HepG2 (cell line): Measurements from ENCODE around the gene ATP11A.

Source experiments
- ATF3 ChIP-seq: sonication (generic); formaldehyde crosslinking; IDR thresholded peaks from 2 replicates; pipeline ENCODE4 v1.4.0; 2020; ENCODE audit warnings: missing genetic modification reagents
- CREB1 ChIP-seq, 2 experiments: fragments of 450-650 bp in 1 of 2; IDR thresholded peaks; 2 replicates each; pipeline ENCODE4 v1.6.1; 2016 to 2017; ENCODE audit warnings: control low read depth in 1 of 2, mild to moderate bottlenecking in 1 of 2, missing compliant biosample characterization in 1 of 2, missing genetic modification characterization in 1 of 2
- MED1 ChIP-seq: sonication (generic); formaldehyde crosslinking; IDR thresholded peaks from 2 replicates; pipeline ENCODE4 v1.4.0; 2020; ENCODE audit warnings: missing genetic modification reagents
- MTF1 ChIP-seq: sonication (generic); formaldehyde crosslinking; IDR thresholded peaks from 2 replicates; pipeline ENCODE4 v1.5.0; 2020; ENCODE audit warnings: missing genetic modification reagents
- POLR2A ChIP-seq, 2 experiments: IDR thresholded peaks; 2 replicates each; pipeline ENCODE4 v1.6.1; 2011; ENCODE audit warnings: low read depth in 2 of 2, low read length in 2 of 2, mild to moderate bottlenecking in 1 of 2, moderate library complexity in 1 of 2; ENCODE audit not compliant: insufficient read depth in 1 of 2
- REST ChIP-seq, 2 experiments: IDR thresholded peaks; 2 replicates each; pipeline ENCODE4 v1.6.1; 2011 to 2012; ENCODE audit warnings: low read length in 2 of 2, borderline replicate concordance in 1 of 2, low read depth in 1 of 2, mild to moderate bottlenecking in 1 of 2, moderate library complexity in 1 of 2
- TCF7 ChIP-seq: sonication (generic); IDR thresholded peaks from 2 replicates; pipeline ENCODE4 v1.6.1; 2016; ENCODE audit warnings: antibody characterized with exemption, low read depth
- ZBTB33 ChIP-seq: sonication (generic); formaldehyde crosslinking; IDR thresholded peaks from 2 replicates; pipeline ENCODE4 v1.4.0; 2020; ENCODE audit warnings: missing genetic modification reagents
- ZBTB7A ChIP-seq: sonication (generic); formaldehyde crosslinking; IDR thresholded peaks from 2 replicates; pipeline ENCODE4 v1.8.0; 2022; ENCODE audit warnings: mild to moderate bottlenecking, missing genetic modification reagents
- ZNF121 ChIP-seq: sonication (generic); formaldehyde crosslinking; IDR thresholded peaks from 2 replicates; pipeline ENCODE4 v1.5.0; 2020; ENCODE audit warnings: mild to moderate bottlenecking, missing genetic modification reagents
- ZNF263 ChIP-seq: sonication (generic); formaldehyde crosslinking; IDR thresholded peaks from 2 replicates; pipeline ENCODE4 v1.4.0; 2020; ENCODE audit warnings: missing genetic modification reagents
- ZNF629 ChIP-seq: sonication (generic); formaldehyde crosslinking; conservative IDR thresholded peaks from 2 replicates; pipeline ENCODE4 v1.5.0; 2020; ENCODE audit warnings: missing genetic modification reagents
- TF ChIP-seq, protein P1 (sequence below): sonication (generic); formaldehyde crosslinking; IDR thresholded peaks from 2 replicates; pipeline ENCODE4 v1.5.0; 2020; ENCODE audit warnings: mild to moderate bottlenecking, missing genetic modification reagents, moderate library complexity
- TF ChIP-seq, protein P2 (sequence below): sonication (generic); formaldehyde crosslinking; IDR thresholded peaks from 2 replicates; pipeline ENCODE4 v1.8.1; 2022; ENCODE audit warnings: low read depth, mild to moderate bottlenecking, missing genetic modification reagents

GRCh38 chr13:112669881-112670499, 19.8 kb upstream of the ATP11A start:
- TF ChIP-seq, protein P1, sequence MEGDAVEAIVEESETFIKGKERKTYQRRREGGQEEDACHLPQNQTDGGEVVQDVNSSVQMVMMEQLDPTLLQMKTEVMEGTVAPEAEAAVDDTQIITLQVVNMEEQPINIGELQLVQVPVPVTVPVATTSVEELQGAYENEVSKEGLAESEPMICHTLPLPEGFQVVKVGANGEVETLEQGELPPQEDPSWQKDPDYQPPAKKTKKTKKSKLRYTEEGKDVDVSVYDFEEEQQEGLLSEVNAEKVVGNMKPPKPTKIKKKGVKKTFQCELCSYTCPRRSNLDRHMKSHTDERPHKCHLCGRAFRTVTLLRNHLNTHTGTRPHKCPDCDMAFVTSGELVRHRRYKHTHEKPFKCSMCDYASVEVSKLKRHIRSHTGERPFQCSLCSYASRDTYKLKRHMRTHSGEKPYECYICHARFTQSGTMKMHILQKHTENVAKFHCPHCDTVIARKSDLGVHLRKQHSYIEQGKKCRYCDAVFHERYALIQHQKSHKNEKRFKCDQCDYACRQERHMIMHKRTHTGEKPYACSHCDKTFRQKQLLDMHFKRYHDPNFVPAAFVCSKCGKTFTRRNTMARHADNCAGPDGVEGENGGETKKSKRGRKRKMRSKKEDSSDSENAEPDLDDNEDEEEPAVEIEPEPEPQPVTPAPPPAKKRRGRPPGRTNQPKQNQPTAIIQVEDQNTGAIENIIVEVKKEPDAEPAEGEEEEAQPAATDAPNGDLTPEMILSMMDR (CRISPR knock-in tag): peak; percentile 43
- TF ChIP-seq POLR2A (IDR thresholded peaks at IDR 0.05; ENCODE audit: insufficient read depth in 1 of 2, low read depth in 2 of 2, low read length in 2 of 2) (no peak), TCF7 (no peak), ZBTB33 (CRISPR knock-in tag) (no peak), ZBTB7A (CRISPR knock-in tag) (no peak), CREB1 (IDR thresholded peaks at IDR 0.05) (no peak), CREB1 (CRISPR knock-in tag; IDR thresholded peaks at IDR 0.05) (no peak), REST (IDR thresholded peaks at IDR 0.05; ENCODE audit: borderline replicate concordance in 1 of 2, low read depth in 1 of 2, low read length in 2 of 2) (no peak), ZNF629 (CRISPR knock-in tag) (no peak), ZNF263 (CRISPR knock-in tag) (no peak), ATF3 (no peak), ZNF121 (CRISPR knock-in tag) (no peak), MED1 (CRISPR knock-in tag) (no peak), MTF1 (CRISPR knock-in tag) (no peak)
- TF ChIP-seq, protein P2, sequence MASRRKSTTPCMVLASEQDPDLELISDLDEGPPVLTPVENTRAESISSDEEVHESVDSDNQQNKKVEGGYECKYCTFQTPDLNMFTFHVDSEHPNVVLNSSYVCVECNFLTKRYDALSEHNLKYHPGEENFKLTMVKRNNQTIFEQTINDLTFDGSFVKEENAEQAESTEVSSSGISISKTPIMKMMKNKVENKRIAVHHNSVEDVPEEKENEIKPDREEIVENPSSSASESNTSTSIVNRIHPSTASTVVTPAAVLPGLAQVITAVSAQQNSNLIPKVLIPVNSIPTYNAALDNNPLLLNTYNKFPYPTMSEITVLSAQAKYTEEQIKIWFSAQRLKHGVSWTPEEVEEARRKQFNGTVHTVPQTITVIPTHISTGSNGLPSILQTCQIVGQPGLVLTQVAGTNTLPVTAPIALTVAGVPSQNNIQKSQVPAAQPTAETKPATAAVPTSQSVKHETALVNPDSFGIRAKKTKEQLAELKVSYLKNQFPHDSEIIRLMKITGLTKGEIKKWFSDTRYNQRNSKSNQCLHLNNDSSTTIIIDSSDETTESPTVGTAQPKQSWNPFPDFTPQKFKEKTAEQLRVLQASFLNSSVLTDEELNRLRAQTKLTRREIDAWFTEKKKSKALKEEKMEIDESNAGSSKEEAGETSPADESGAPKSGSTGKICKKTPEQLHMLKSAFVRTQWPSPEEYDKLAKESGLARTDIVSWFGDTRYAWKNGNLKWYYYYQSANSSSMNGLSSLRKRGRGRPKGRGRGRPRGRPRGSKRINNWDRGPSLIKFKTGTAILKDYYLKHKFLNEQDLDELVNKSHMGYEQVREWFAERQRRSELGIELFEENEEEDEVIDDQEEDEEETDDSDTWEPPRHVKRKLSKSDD (CRISPR knock-in tag): no peak
